ENCODE results near the gene MYO1B.

- TF ChIP-seq CHD1 (IDR thresholded peaks at IDR 0.05; ENCODE audit: low read depth, low read length) = no peak
- no peak for TF ChIP-seq CTCF (conservative IDR thresholded peaks at IDR 0.05; ENCODE audit: low read depth, low read length)
- no peak for TF ChIP-seq RAD21 (IDR thresholded peaks at IDR 0.05; ENCODE audit: low read length)
- TF ChIP-seq POLR2A (IDR thresholded peaks at IDR 0.05; ENCODE audit: low read depth, low read length) = no peak
- no peak for TF ChIP-seq SMC3 (IDR thresholded peaks at IDR 0.05; ENCODE audit: low read depth, low read length)
- no peak for TF ChIP-seq ELK1 (IDR thresholded peaks at IDR 0.05; ENCODE audit: borderline replicate concordance, low read depth, low read length)
- TF ChIP-seq MAZ (IDR thresholded peaks at IDR 0.05; ENCODE audit: borderline replicate concordance, low read depth, low read length) = no peak
- TF ChIP-seq MAFK (IDR thresholded peaks at IDR 0.05; ENCODE audit: low read depth, low read length) = no peak
- TF ChIP-seq USF2 (IDR thresholded peaks at IDR 0.05; ENCODE audit: low read depth, low read length) = no peak
- TF ChIP-seq MXI1 (IDR thresholded peaks at IDR 0.05; ENCODE audit: borderline replicate concordance, low read depth, low read length) = no peak
- no peak for TF ChIP-seq RFX5 (IDR thresholded peaks at IDR 0.05; ENCODE audit: low read depth, low read length)
- no peak for TF ChIP-seq RCOR1 (IDR thresholded peaks at IDR 0.05; ENCODE audit: insufficient replicate concordance, low read length)
- TF ChIP-seq CEBPB (IDR thresholded peaks at IDR 0.05; ENCODE audit: low read depth, low read length) = no peak
Observed at GRCh38 chr2:191222507-191222906, 22.7 kb upstream of the MYO1B start.

Data from IMR-90 (cell line).